H54 (cell line): ENCODE measurements around the gene A4GALT.

Experiments
- DNase-seq: peaks from one replicate; pipeline ENCODE4 v3.0.0; 2011; ENCODE audit warnings: low spot score, mixed read lengths; ENCODE audit not compliant: insufficient read length
- FAIRE-seq: peaks from 3 replicates; lab custom pipeline; 2011; peaks lifted over from hg19 to GRCh38; lab: Jason Lieb, UNC
- POLR2A ChIP-seq: IDR thresholded peaks from 2 replicates; pipeline ENCODE4 v1.6.1; 2011; ENCODE audit warnings: low read depth, mild to moderate bottlenecking, low read length

A4GALT gene

GRCh38 chr22:42704896-42705295, 15.8 kb downstream of the A4GALT start:
- TF ChIP-seq POLR2A: no peak
- no peak for DNase-seq
- FAIRE-seq: no peak

- DNase-seq (no peak), FAIRE-seq (no peak)
- no peak for TF ChIP-seq POLR2A
Observed at GRCh38 chr22:42702675-42703074, 18.0 kb downstream of the A4GALT start.

GRCh38 chr22:42701694-42702093, 19.0 kb downstream of the A4GALT start:
- FAIRE-seq: no peak
- TF ChIP-seq POLR2A: no peak
- DNase-seq: no peak

GRCh38 chr22:42700901-42701300, 19.8 kb downstream of the A4GALT start:
- FAIRE-seq (no peak), DNase-seq (no peak)
- no peak for TF ChIP-seq POLR2A

GRCh38 chr22:42700355-42700754, 20.3 kb downstream of the A4GALT start:
- no peak for TF ChIP-seq POLR2A
- DNase-seq (no peak), FAIRE-seq (no peak)

GRCh38 chr22:42699976-42700352, 20.7 kb downstream of the A4GALT start:
- no peak for TF ChIP-seq POLR2A
- FAIRE-seq: no peak
- DNase-seq: no peak

GRCh38 chr22:42699281-42699975, 21.2 kb downstream of the A4GALT start:
- no peak for TF ChIP-seq POLR2A
- FAIRE-seq: no peak
- no peak for DNase-seq

- DNase-seq: peak; percentile 85
- FAIRE-seq: no peak
- TF ChIP-seq POLR2A: no peak
Observed at GRCh38 chr22:42697542-42698013, 23.1 kb downstream of the A4GALT start.

GRCh38 chr22:42696331-42696967, 24.2 kb downstream of the A4GALT start:
- no peak for DNase-seq
- FAIRE-seq: no peak
- TF ChIP-seq POLR2A: no peak

GRCh38 chr22:42695294-42695693, 25.4 kb downstream of the A4GALT start:
- no peak for FAIRE-seq
- DNase-seq: no peak
- no peak for TF ChIP-seq POLR2A

- TF ChIP-seq POLR2A: no peak
- no peak for FAIRE-seq
- DNase-seq: no peak
Observed at GRCh38 chr22:42693763-42694683, 26.6 kb downstream of the A4GALT start.

- no peak for TF ChIP-seq POLR2A
- FAIRE-seq (no peak), DNase-seq (no peak)
Observed at GRCh38 chr22:42693055-42693762, 27.5 kb downstream of the A4GALT start.
